Dendritic cell treated with granulocyte-macrophage colony-stimulating factor and Interleukin-4, amounts not matched to agents 40 ng/mL and 50 ng/mL, for 4 days (primary cell): ENCODE data around the gene BORCS6.

Experiments
- H3K27ac Mint-ChIP-seq: one replicate; pipeline ENCODE4 v1.8.0; 2022; ENCODE audit warnings: mild to moderate bottlenecking, mixed read lengths
- H3K27me3 Mint-ChIP-seq: one replicate; pipeline ENCODE4 v1.8.0; 2022; ENCODE audit warnings: mild to moderate bottlenecking, mixed read lengths
- H3K36me3 Mint-ChIP-seq: one replicate; pipeline ENCODE4 v1.8.0; 2022; ENCODE audit warnings: low read depth, mixed read lengths
- H3K4me1 Mint-ChIP-seq: one replicate; pipeline ENCODE4 v1.8.0; 2022; ENCODE audit warnings: low read depth, mixed read lengths
- H3K4me3 Mint-ChIP-seq: one replicate; pipeline ENCODE4 v1.8.0; 2022; ENCODE audit warnings: mild to moderate bottlenecking, moderate library complexity, mixed read lengths
- H3K9me3 Mint-ChIP-seq: one replicate; pipeline ENCODE4 v1.8.0; 2022; ENCODE audit warnings: mixed read lengths
- intact Hi-C: fragments of 100-400 bp; cut with micrococcal nuclease; formaldehyde crosslinking; loops from one replicate; pipeline ENCODE4 v1.15.0; 2022

Gene BORCS6

GRCh38 chr17:8151120-8151640, 38.8 kb downstream of the BORCS6 start:
- H3K9me3 Mint-ChIP-seq = no peaks in the 10 kb centered on the region
- H3K36me3 Mint-ChIP-seq = peaks cover 53% of the 10 kb centered on the region
- H3K4me3 Mint-ChIP-seq = peak overlapping the region; percentile 84
- no peak overlapping the region for H3K27ac Mint-ChIP-seq
- H3K4me1 Mint-ChIP-seq = peaks cover 13% of the 10 kb centered on the region
- H3K27me3 Mint-ChIP-seq = no peaks in the 10 kb centered on the region
- intact Hi-C loops = loop anchor here (10.0 kb wide), 1 partner anchor 306 kb away; no protein-coding TSS in a partner anchor

- intact Hi-C loops = loop anchor here (10.0 kb wide), 1 partner anchor 306 kb away; no protein-coding TSS in a partner anchor
These were observed 39.5 kb downstream of the BORCS6 start for GRCh38 chr17:8150194-8151119.

GRCh38 chr17:8149419-8150193, 40.4 kb downstream of the BORCS6 start:
- Mint-ChIP-seq H3K36me3 (peaks cover 68% of the 10 kb centered on the region), H3K27ac (no peak overlapping the region)

More at GRCh38 chr17:8150194-8151119, 39.5 kb downstream of the BORCS6 start:
- Mint-ChIP-seq H3K9me3 (no peaks in the 10 kb centered on the region), H3K4me1 (peaks cover 13% of the 10 kb centered on the region), H3K36me3 (peaks cover 60% of the 10 kb centered on the region), H3K27ac (no peak overlapping the region), H3K27me3 (no peaks in the 10 kb centered on the region), H3K4me3 (peak overlapping the region; percentile 84)

DNA sequence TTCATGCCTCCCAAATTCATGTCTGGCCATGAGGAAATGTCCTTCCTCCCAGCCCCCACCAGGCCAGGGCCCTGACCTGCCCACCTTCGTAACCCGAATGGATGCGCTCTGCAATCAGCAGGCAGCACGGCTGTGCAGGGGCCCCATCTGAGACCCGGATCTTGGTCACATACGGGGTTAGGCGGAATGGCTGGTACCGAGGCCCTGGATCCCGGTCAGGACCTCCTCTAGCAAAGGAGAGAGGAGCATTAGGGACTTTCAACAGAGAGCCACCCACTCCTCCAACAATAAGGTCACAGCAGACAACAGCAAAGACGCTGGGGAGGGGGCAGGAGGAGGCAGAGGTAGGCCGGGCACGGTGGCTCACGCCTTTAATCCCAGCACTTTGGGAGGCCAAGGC, 41.4 kb downstream of the BORCS6 start:
- H3K4me3 Mint-ChIP-seq = no peak overlapping the region
- H3K27ac Mint-ChIP-seq = no peak overlapping the region

More at GRCh38 chr17:8149419-8150193, 40.4 kb downstream of the BORCS6 start:
- Mint-ChIP-seq H3K27me3 (no peaks in the 10 kb centered on the region), H3K4me3 (no peak overlapping the region), H3K9me3 (no peaks in the 10 kb centered on the region), H3K4me1 (peaks cover 13% of the 10 kb centered on the region)
- intact Hi-C loops = loop anchor here (10.0 kb wide), 1 partner anchor 305 kb away; no protein-coding TSS in a partner anchor

GRCh38 chr17:8147805-8148404, 42.1 kb downstream of the BORCS6 start:
- no peaks in the 10 kb centered on the region for H3K27me3 Mint-ChIP-seq
- no peak overlapping the region for H3K27ac Mint-ChIP-seq
- intact Hi-C loops = no loop called here
- peaks cover 85% of the 10 kb centered on the region for H3K36me3 Mint-ChIP-seq
- H3K4me1 Mint-ChIP-seq = peaks cover 13% of the 10 kb centered on the region
- no peaks in the 10 kb centered on the region for H3K9me3 Mint-ChIP-seq
- no peak overlapping the region for H3K4me3 Mint-ChIP-seq

More for the DNA sequence above, 41.4 kb downstream of the BORCS6 start:
- no peaks in the 10 kb centered on the region for H3K9me3 Mint-ChIP-seq
- no peaks in the 10 kb centered on the region for H3K27me3 Mint-ChIP-seq
- H3K36me3 Mint-ChIP-seq = peaks cover 79% of the 10 kb centered on the region
- intact Hi-C loops = no loop called here
- H3K4me1 Mint-ChIP-seq = peaks cover 13% of the 10 kb centered on the region

DNA sequence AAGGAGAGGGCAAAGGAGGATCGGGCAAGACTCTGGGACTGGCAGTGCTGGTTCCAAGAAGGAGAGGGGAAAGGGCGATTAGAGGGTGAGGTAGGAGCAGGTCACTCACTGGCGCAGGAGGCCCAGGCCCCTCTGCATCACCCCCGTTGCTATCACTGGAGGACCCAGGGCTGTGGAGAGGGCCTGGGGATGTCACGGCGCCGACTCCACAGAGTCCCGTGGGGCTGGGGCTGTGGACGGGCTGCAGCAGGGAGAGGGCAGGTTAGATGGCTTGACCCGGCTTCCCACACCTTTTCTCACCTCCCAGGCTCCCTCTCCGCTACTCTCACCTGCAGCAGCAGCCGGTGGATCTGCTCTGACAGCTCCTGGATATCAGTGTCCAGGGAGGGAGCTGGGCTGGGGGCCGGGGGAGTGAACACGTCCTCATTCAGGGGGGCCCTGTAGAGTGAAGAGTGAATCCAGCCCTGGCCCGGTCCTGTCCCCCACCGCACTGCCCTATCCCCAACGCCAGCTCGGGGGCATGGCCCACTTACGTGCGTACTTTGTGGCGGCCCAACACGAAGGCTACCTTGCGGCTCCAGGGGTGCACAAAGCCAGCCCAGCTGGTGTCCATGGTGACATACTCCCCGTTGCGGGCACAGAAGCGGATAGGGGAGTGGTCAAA, 42.7 kb downstream of the BORCS6 start:
- no peak overlapping the region for H3K4me3 Mint-ChIP-seq
- H3K36me3 Mint-ChIP-seq = peaks cover 92% of the 10 kb centered on the region
- H3K27me3 Mint-ChIP-seq = no peaks in the 10 kb centered on the region
- H3K9me3 Mint-ChIP-seq = no peaks in the 10 kb centered on the region
- intact Hi-C loops = no loop called here
- H3K27ac Mint-ChIP-seq = no peak overlapping the region
- peaks cover 13% of the 10 kb centered on the region for H3K4me1 Mint-ChIP-seq

DNA sequence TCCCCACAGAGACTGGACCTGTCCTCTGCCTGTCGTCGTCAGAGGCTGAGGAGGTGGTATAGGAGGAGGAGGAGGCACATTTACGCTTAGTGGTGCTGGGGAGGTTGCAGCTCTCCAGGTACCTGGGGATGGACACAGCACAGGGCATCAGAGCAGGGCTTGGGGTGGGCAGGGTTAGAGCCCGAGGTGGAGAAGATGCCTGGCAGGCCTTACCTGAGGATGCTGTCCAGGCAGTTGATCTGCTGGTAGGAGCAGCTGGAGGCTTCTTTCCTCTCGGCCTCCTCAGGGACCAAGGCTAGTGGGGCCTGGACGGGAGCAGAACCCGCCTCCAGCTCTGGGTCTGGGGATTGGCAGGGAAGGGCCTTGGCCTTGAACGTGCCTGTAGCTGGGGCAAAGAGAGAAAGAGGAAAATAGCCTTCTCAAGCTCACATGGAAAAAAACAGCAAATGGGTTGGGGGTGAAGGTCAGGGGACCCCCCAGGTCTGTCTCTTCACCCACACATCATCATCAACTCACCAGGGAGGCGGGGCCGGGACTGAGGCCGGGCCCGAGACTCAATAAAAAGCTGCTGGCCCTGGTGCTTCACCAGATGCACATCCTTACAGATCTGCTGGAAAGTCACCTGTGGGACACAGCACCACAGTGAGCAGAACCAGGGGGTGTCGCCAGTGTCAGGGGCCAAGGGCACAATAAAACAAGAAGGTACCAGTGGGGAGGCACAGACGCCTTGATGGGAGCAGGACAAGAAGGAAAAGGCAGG, 43.4 kb downstream of the BORCS6 start:
- Mint-ChIP-seq H3K4me3 (no peak overlapping the region), H3K9me3 (no peaks in the 10 kb centered on the region), H3K4me1 (peaks cover 13% of the 10 kb centered on the region), H3K27me3 (no peaks in the 10 kb centered on the region), H3K27ac (no peak overlapping the region), H3K36me3 (peaks cover 93% of the 10 kb centered on the region)
- intact Hi-C loops = no loop called here

DNA sequence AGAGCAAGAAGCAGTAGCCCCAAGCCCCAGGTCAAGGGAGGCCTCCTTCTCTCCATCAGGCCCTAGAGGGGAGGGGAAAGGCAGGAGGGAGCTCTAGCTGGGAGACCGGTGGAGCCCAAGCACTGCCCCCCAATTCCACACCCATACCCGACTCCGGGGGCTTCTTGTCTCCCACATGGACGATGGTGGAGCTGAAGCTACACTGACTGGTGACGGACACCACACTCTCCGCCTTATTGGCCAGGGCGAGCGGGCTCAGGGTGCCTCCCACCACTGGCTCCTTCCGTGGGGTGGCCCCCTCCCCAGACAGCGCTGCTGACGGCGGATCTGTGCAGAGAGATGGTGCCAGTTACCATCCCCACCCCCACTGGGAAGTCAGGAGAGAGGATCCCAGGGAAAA, 44.2 kb downstream of the BORCS6 start:
- no peak overlapping the region for H3K4me3 Mint-ChIP-seq
- peaks cover 12% of the 10 kb centered on the region for H3K4me1 Mint-ChIP-seq
- H3K27ac Mint-ChIP-seq = no peak overlapping the region
- H3K9me3 Mint-ChIP-seq = no peaks in the 10 kb centered on the region
- intact Hi-C loops = no loop called here
- no peaks in the 10 kb centered on the region for H3K27me3 Mint-ChIP-seq
- H3K36me3 Mint-ChIP-seq = peaks cover 98% of the 10 kb centered on the region

- Mint-ChIP-seq H3K4me3 (no peak overlapping the region), H3K4me1 (peaks cover under 1% of the 10 kb centered on the region), H3K27ac (no peak overlapping the region), H3K9me3 (no peaks in the 10 kb centered on the region), H3K36me3 (peaks cover 100% of the 10 kb centered on the region), H3K27me3 (no peaks in the 10 kb centered on the region)
- intact Hi-C loops = no loop called here
These were observed 45.4 kb downstream of the BORCS6 start for GRCh38 chr17:8144401-8145231.

GRCh38 chr17:8143581-8144400, 46.2 kb downstream of the BORCS6 start:
- Mint-ChIP-seq H3K9me3 (no peaks in the 10 kb centered on the region), H3K27ac (no peak overlapping the region), H3K4me3 (no peak overlapping the region), H3K36me3 (peaks cover 92% of the 10 kb centered on the region), H3K27me3 (no peaks in the 10 kb centered on the region), H3K4me1 (no peaks in the 10 kb centered on the region)
- intact Hi-C loops = no loop called here

DNA sequence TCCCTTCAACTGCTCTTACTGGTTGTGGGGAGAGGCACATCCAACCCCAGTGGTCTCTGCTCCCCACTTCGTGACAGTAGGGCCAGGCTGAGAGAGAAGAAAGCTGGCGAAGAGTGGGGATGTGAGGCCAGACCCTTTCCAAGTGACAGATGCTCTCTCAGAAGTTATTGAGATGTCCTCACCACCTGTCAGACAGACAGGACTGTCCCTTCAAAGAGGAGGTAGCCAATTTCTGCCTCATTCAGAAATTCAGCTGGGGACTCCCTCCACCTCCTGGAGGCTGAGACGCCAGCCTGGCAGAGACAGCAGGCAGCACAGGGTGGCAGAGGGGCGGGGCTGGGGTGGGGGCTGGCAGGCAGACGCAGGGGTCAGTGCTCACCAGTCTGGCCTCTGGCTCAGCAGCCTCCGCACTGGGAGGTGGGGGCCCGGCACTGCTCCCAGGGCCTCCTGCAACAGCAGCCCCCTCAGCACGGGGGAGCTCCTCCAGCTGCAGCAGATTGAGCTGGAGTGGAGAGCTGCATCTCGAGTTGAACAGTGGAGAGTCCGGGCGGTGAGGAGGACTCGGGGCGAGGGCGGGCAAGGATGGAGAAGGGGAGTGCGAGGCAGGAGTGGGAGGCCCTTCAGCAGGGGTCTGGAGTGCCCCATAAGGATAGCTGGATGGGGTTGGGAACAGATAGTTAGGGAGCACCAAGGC, 46.9 kb downstream of the BORCS6 start:
- Mint-ChIP-seq H3K27ac (no peak overlapping the region), H3K9me3 (no peaks in the 10 kb centered on the region), H3K4me3 (no peak overlapping the region), H3K27me3 (no peaks in the 10 kb centered on the region), H3K36me3 (peaks cover 84% of the 10 kb centered on the region), H3K4me1 (no peaks in the 10 kb centered on the region)
- intact Hi-C loops = no loop called here
